NCI-H146 treated with DMSO at 0.1 percent for 48 hours (cell line): Measurements from ENCODE around the gene ALAS1.

Experiments used
- DNase-seq: peaks from one replicate; lab custom pipeline; 2025; ENCODE audit not compliant: unreplicated experiment; lab: John Stamatoyannopoulos, UW

The ALAS1 gene

GRCh38 chr3:52248816-52249547 lies 51.0 kb downstream of the ALAS1 start:
- DNase-seq: no peak

GRCh38 chr3:52249683-52250082 lies 51.7 kb downstream of the ALAS1 start:
- no peak for DNase-seq

- no peak for DNase-seq
Observed at GRCh38 chr3:52250122-52250521, 52.2 kb downstream of the ALAS1 start.

- DNase-seq: no peak
Observed at GRCh38 chr3:52253314-52254304, 55.6 kb downstream of the ALAS1 start.

- DNase-seq: no peak
Observed at GRCh38 chr3:52254608-52255007, 56.6 kb downstream of the ALAS1 start.

GRCh38 chr3:52256159-52256558 lies 58.2 kb downstream of the ALAS1 start:
- no peak for DNase-seq

GRCh38 chr3:52256622-52257021 lies 58.7 kb downstream of the ALAS1 start:
- DNase-seq: no peak

- DNase-seq: no peak
Observed at GRCh38 chr3:52257911-52258310, 60.0 kb downstream of the ALAS1 start.

- DNase-seq: no peak
Observed at GRCh38 chr3:52259035-52259434, 61.1 kb downstream of the ALAS1 start.

- DNase-seq: no peak
Observed at GRCh38 chr3:52259448-52259847, 61.5 kb downstream of the ALAS1 start.

GRCh38 chr3:52262447-52262846 lies 64.5 kb downstream of the ALAS1 start:
- DNase-seq: no peak
